Measurements from ENCODE around the gene MED26. TPM values are rescaled to one million over a fixed set of nuclear protein-coding genes. Genes with fewer than 3 reads are reported as not detected.

Gene MED26
- total RNA-seq, 1 donor from 2014 or later = 11.2 TPM

GRCh38 chr19:16591803-16592556 lies 36.0 kb downstream of the MED26 start:
- TF ChIP-seq CTCF (IDR thresholded peaks at IDR 0.05; ENCODE audit: unreplicated experiment) = no peak
- DNase-seq (ENCODE audit: low spot score, unreplicated experiment) = no peak
- Mint-ChIP-seq H3K4me1 (ENCODE audit: low read depth) (peaks cover 10% of the 10 kb centered on the region), H3K27me3 (no peaks in the 10 kb centered on the region), H3K4me3 (ENCODE audit: low read depth) (no peak overlapping the region), H3K27ac (no peak overlapping the region), H3K36me3 (ENCODE audit: insufficient read depth) (no peaks in the 10 kb centered on the region), H3K9me3 (ENCODE audit: low read depth) (no peaks in the 10 kb centered on the region)

GRCh38 chr19:16590876-16591802 lies 36.9 kb downstream of the MED26 start:
- Mint-ChIP-seq H3K27ac (no peak overlapping the region), H3K4me1 (ENCODE audit: low read depth) (peaks cover 10% of the 10 kb centered on the region), H3K36me3 (ENCODE audit: insufficient read depth) (no peaks in the 10 kb centered on the region), H3K4me3 (ENCODE audit: low read depth) (no peak overlapping the region), H3K27me3 (no peaks in the 10 kb centered on the region), H3K9me3 (ENCODE audit: low read depth) (no peaks in the 10 kb centered on the region)
- no peak for DNase-seq (ENCODE audit: low spot score, unreplicated experiment)
- TF ChIP-seq CTCF (IDR thresholded peaks at IDR 0.05; ENCODE audit: unreplicated experiment) = no peak

- peaks cover 11% of the 10 kb centered on the region for H3K4me1 Mint-ChIP-seq (ENCODE audit: low read depth)
- H3K27me3 Mint-ChIP-seq = no peaks in the 10 kb centered on the region
- no peak overlapping the region for H3K4me3 Mint-ChIP-seq (ENCODE audit: low read depth)
These were observed 38.1 kb downstream of the MED26 start for GRCh38 chr19:16589917-16590316.

GRCh38 chr19:16588824-16589577 lies 39.0 kb downstream of the MED26 start:
- H3K9me3 Mint-ChIP-seq (ENCODE audit: low read depth) = no peaks in the 10 kb centered on the region
- H3K36me3 Mint-ChIP-seq (ENCODE audit: insufficient read depth) = no peaks in the 10 kb centered on the region
- no peak for DNase-seq (ENCODE audit: low spot score, unreplicated experiment)
- H3K27me3 Mint-ChIP-seq = no peaks in the 10 kb centered on the region
- TF ChIP-seq CTCF (IDR thresholded peaks at IDR 0.05; ENCODE audit: unreplicated experiment) = no peak
- no peak overlapping the region for H3K4me3 Mint-ChIP-seq (ENCODE audit: low read depth)
- H3K27ac Mint-ChIP-seq = peak overlapping the region; percentile 41
- H3K4me1 Mint-ChIP-seq (ENCODE audit: low read depth) = peaks cover 18% of the 10 kb centered on the region

More at GRCh38 chr19:16589917-16590316, 38.1 kb downstream of the MED26 start:
- no peak overlapping the region for H3K27ac Mint-ChIP-seq
- no peak for TF ChIP-seq CTCF (IDR thresholded peaks at IDR 0.05; ENCODE audit: unreplicated experiment)
- no peaks in the 10 kb centered on the region for H3K9me3 Mint-ChIP-seq (ENCODE audit: low read depth)
- H3K36me3 Mint-ChIP-seq (ENCODE audit: insufficient read depth) = no peaks in the 10 kb centered on the region
- no peak for DNase-seq (ENCODE audit: low spot score, unreplicated experiment)

Data from progenitor cell of endocrine pancreas (in vitro differentiated cells).